C4-2B (cell line): ENCODE results near the gene COL13A1.

Experiments used
- H3K27ac ChIP-seq: fragments of 450-650 bp; 2 replicates; pipeline ENCODE4 v1.5.1; 2017
- ZFX ChIP-seq: fragments of 450-650 bp; IDR thresholded peaks from 2 replicates; pipeline ENCODE4 v1.6.1; 2017
- TF ChIP-seq, protein P1 (sequence below): fragments of 450-650 bp; conservative IDR thresholded peaks from 2 replicates; pipeline ENCODE4 v1.5.1; 2017; ENCODE audit warnings: mild to moderate bottlenecking

Gene COL13A1

DNA sequence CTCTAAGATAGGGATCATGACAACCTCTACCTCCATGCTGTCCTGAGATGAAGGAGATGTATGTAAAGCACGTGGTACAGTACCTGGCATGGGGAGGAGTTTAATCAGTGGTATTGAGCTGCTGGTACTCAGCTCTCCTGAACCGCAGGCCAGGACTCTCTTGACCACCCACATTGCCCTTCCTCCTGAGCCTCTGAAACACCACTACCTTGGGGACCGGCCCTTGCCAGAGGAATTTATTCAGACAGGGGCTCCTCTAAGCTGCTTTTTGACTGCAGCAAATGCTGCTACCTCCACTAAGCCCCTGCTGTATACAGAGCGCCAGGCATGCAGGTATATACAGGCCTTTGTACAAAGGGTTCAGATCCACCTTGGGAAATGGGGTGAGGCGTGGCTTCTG is 36.7 kb downstream of the COL13A1 start:
- TF ChIP-seq ZFX = no peak
- TF ChIP-seq, protein P1, sequence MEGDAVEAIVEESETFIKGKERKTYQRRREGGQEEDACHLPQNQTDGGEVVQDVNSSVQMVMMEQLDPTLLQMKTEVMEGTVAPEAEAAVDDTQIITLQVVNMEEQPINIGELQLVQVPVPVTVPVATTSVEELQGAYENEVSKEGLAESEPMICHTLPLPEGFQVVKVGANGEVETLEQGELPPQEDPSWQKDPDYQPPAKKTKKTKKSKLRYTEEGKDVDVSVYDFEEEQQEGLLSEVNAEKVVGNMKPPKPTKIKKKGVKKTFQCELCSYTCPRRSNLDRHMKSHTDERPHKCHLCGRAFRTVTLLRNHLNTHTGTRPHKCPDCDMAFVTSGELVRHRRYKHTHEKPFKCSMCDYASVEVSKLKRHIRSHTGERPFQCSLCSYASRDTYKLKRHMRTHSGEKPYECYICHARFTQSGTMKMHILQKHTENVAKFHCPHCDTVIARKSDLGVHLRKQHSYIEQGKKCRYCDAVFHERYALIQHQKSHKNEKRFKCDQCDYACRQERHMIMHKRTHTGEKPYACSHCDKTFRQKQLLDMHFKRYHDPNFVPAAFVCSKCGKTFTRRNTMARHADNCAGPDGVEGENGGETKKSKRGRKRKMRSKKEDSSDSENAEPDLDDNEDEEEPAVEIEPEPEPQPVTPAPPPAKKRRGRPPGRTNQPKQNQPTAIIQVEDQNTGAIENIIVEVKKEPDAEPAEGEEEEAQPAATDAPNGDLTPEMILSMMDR = no peak
- H3K27ac ChIP-seq = no peak overlapping the region

DNA sequence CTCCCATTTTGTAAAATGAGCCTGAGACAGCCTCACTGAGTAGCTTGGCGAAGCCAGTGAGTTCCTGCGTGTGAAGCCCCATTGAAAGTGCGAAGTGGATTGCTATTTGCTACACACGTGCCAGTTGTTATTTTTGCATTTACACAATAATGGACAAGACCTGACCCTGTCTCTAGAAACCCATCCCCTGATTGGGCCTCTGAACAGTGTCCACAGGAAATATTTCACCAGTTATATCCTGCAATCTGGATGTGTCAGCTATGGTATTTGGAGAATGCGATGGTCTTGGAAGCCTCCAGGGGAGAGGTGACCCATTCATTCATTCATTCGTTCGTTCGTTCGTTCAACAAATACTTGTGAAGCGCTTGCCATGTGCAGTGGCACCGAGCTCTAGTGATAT is 37.1 kb downstream of the COL13A1 start:
- TF ChIP-seq ZFX = no peak
- TF ChIP-seq, protein P1 = no peak
- no peak overlapping the region for H3K27ac ChIP-seq

DNA sequence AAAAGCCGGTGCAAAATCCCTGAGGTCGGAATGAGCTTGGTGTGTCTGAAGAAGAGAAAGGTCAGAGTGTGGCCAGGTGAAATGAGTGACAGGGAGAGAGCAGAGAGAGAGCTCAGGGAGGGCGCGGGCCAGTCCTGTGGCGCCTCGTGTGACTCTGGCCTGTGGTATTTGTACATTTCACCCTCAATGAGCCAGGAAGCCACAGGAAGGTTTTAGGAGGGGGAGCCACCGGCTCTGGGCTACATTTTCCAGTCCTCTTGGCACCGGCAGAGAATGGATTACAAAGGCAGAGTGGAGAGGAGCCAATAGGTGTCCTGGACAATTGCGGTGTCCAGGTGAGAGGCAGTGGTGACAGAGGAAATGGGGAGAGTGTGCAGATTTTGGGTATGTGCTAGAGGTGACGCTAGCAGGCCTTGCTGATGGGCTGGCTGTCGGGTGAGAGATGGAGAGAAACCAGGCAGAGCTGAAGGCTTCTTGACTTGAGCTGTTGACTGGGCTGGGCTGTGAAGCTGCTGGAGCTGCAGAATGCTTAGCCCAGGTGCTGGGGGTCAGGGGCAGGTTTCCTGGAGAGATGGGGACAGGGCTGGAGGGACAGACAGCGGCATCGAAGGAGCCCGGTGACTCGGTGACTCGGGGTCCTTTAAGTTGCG is 38.1 kb downstream of the COL13A1 start:
- TF ChIP-seq, protein P1 = no peak
- no peak for TF ChIP-seq ZFX
- H3K27ac ChIP-seq = no peak overlapping the region

DNA sequence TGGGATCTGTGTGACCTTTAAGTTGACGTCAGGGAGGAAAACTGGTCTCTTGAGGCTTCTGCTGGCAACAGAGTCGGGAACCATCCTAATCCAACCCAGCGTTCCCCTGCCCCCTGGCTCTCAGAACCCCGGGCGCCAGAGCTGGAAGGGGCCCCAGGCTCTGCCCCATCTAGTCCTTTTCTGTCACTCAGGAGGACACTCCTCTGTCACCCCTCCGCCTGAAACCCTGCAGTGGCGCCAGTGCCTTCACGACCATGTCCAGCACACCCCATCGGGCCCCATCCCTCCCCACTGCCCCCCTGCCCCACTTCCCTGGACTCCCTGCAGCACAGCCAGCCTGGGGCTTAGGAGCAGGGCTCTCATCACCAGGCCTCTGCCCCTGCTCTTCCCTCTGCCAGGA is 39.1 kb downstream of the COL13A1 start:
- H3K27ac ChIP-seq = no peak overlapping the region
- no peak for TF ChIP-seq ZFX
- TF ChIP-seq, protein P1 = no peak

DNA sequence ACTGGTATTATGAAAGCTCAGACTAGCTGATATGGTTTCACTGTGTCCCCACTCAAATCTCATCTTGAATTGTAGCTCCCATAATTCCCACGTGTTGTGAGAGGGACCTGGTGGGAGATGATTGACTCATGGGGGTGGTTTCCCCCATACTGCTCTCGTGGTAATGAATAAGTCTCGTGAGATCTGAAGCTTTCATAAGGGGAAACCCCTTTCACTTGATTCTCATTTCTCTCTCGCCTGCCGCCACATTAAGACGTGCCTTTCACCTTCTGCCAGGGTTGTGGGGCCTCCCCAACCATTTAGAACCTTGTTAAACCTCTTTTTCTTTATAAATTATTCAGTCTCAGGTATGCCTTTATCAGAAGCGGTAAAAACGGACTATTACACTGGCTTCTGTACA is 40.3 kb downstream of the COL13A1 start:
- no peak overlapping the region for H3K27ac ChIP-seq
- TF ChIP-seq, protein P1 = no peak
- no peak for TF ChIP-seq ZFX

DNA sequence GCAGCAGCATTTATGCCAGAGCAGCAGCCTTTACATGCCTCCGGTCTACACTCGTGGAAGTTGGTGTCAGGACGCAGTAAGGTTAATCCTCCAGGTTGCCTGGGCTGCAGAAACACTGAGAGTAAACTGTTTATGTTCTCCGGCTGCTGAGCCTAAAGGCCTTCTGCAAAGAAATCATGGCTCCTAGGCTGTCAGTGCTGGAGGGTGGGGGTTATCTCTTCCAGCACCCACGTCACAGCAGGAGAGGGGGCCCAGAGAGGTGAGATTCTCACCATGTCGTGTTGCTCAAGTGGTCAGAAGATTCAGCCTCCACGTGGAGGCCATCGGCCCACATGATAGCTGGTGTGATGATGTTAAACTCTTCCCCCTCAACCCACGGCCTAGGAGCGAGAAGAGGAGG is 41.2 kb downstream of the COL13A1 start:
- TF ChIP-seq ZFX = no peak
- TF ChIP-seq, protein P1 = no peak
- no peak overlapping the region for H3K27ac ChIP-seq

DNA sequence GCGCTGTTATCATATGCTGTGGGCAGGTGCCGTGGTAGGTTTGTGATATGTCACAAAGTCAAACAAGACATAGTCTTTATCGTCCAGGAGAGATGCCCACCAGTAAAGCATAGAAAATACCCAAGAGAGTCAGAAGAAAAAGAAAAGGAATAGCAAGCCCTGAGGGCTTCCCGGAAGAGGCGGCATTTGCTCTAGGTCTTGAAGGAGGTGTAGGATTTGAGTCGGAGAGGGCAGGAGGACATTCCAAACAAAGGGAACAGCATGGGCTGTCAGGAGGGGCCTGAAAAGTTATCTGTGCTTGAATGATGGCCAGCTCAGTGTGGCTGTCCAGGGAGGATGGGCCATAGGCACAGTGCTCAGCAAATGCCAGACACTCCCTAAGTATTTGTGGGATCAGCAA is 42.2 kb downstream of the COL13A1 start:
- TF ChIP-seq, protein P1 = no peak
- no peak for TF ChIP-seq ZFX
- H3K27ac ChIP-seq = no peak overlapping the region
